Measurements from ENCODE around the gene MAD1L1.
"Not testable (repeated sequence)": the region's sequence is repeated elsewhere in the genome, so short reads cannot be mapped to it uniquely, and the experiment has no call there.

MAD1L1 gene

DNA sequence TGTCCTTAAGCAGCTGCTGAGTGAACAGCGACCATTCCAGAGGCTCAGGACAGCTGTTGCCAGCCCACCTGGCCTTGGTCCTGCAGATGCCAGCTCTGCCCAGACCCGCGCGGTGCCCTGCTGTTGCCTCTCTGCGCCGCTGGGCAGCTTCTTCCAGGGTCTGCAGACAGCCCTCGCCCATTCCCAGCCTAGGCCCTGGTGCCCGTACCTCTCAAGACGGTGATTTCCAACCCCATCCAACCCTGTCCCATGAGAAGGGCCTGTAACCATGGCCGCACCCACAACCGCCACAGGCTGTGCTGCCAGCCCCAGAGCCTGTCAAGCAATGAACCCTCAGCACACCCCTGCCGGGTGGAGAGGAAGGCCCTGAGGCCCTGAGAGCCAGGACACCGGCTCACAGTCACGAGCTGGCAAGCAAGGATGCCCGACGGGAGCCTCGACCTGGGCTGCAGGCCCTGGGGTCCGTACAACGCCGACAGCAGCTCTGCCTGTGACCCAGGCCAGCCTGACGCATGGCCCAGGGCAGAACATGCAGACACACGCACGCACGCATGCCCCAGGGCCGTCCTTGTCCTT, 231.9 kb downstream of the MAD1L1 start:
- DNase-seq (ENCODE audit: low read depth), result no peak

DNA sequence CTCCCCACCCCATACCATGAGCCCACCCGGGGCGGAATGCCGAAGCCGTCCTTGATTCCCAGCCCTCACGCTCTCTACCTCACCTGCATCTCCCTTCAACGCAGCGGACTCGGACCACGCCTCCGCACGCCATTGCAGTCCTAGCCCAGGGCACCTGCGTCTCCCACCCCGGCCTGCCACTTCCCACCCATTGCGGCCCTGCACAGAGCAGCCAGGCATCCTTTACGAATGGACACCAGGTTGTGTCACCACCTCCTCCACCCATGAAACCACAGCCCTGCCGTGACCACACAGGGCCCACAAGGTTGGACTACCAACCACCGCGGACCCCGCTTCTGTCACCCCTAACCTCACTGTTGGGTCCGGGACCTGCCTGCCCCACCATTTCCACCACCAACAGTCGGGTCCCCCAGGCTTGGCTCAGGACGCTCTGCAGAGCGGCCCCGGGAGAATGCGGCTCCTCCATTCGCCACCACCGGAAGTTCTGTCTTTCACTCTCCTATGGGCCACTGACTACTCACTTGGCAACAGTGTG, 232.5 kb downstream of the MAD1L1 start:
- no peak for DNase-seq (ENCODE audit: low read depth)

DNA sequence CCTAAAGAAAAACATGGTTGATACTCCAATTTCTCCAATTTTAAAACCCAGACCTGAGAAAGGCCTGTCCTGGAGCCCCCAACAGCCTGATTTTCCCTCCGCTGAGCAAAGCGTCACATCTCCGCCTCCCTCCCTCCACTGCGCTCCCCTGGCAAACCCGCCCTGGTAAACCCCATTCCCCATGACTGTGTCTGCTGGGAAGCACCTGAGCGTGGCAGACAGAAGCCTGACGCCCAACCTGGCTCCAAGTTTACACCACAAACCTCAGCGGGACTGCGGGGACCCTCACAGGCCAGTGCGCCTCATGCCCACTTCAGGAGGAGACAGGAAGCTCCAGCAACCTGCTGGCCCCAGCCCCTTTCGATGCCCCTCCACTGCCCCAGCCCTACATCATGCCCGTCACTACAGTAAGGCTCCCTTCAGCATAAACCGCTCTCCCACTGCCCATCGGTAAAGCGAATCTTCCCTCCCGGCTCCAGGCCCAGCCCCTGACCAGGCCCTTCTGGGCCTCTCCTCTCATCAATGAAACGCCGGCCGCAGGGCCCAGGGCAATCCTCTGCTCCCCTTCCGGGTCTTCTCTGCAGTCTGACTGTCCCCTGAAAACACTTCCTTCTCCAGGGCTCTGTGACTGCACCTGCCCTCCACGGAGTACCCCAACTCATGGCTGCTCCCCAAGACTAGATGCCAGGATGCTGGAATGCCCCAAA, 233.3 kb downstream of the MAD1L1 start:
- DNase-seq (ENCODE audit: low read depth), result no peak

DNA sequence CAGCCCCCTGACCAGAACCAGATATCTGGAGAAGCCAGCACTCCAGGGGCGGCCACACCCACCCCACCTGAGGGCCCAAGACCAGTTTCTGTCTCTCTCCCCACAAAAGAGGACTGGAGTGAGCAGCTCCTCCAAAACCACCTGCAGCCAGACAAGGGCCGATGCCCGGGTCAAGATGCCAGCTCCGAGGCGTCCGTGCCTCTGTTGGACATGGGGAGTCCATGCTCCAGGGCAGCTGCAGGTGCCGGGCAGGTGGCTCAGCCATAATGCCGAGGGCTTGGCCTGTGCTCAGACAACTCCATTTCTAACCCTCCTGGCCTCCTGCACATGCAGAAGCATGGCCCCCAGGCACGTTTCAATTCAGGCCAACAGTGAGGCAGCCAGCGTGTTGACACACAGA, 234.6 kb downstream of the MAD1L1 start:
- DNase-seq (ENCODE audit: low read depth), result no peak

DNA sequence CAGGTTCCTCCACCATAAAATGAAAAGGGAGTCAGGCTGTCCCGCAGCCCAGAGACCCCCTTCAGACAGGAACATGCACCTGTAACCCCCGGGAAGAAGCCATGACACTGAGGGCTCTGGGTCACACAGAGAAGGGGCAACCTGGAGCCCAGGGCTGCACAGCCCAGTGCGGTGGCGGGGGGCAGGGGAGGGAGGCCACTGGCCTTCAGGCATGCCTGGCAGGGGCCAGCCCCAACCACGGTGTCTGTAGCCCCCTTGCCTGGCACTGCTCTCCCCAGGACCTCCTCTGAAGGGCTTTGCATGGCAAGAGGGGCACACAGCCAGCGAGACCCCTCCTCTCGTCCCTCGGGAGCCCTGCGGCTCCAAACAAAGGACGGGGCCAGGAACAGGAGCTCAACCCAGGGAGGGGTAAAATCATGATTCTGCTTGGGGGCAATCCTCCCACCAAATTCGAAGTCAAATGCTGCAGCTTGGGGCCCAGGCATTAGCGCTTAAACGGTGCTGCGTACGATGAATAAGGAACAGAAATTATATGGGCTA, 235.1 kb downstream of the MAD1L1 start:
- DNase-seq (ENCODE audit: low read depth), result no peak

DNA sequence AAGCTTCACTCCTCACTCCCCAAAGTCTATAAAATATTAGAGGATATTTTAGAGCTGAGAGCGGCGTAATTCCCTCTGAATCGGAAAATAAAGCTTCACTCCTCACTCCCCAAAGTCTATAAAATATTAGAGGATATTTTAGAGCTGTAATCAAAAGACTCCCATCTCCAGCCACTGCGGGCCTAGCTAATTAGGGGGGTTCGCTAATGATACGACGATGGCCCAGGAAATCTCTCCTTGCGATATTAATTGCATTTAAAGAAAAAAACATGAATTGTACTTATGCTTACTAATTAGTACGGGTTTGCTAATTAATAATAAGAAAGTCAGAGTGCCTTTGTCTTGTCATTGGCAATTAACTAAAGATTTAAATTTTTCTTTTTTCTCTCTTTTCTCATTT, 235.9 kb downstream of the MAD1L1 start:
- no peak for DNase-seq (ENCODE audit: low read depth)

DNA sequence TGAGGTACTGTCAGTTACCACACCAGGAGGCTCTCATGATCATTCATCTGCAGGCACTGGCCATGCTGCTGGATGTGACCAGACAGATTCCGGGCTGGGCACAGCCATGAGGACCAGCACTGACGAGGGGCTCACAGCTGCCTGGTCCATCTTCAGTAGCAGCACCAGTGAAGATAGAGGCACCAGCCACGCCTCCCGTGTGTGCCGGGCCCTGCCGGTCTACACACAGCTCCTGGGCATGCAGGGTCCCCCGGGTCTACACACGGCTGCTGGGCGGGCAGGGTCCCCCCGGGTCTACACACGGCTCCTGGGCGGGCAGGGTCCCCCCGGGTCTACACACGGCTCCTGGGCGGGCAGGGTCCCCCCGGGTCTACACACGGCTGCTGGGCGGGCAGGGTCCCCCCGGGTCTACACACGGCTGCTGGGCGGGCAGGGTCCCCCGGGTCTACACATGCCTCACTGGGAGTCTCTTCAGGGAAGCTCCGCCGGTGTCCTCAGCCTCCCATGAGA, 236.8 kb downstream of the MAD1L1 start:
- DNase-seq (ENCODE audit: low read depth), result not testable (repeated sequence)

DNA sequence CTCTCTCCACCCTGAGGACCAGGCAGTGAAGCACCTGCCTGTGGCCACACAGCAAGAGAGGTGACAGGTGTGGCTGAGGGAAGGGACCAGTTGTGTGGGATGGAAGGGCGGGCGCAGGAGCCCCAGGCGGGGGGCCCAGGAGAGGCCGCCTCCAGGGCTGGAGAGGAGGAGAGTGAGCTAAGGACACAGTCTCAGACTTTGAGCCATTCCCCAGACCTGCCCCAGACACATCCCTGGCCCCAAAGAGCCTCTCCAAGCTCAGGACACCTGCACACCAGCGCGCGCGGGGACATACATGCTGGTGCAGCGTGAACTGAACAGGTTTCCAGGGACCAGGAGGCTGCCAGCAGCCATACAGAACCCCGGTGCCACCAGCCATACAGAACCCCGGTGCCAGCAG, 237.3 kb downstream of the MAD1L1 start:
- DNase-seq (ENCODE audit: low read depth), result no peak

DNA sequence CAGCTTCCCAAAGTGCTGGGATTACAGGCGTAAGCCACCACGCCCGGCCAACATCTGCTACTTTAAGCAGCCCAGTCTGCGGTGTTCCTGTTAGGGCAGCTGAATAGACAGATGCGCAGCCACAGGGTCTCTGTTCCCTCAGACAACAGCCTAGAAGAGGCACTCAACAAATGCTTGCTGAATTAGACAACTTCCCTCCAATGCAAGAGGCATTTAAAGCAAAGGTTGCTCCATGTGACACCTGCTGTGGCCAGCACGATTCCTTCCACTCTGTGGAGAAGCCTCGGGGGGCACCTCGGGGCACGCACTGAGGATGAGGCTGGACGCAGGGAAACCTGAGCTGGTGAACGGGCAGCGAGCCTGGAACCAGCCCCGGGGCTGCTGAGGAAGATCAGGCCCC, 237.8 kb downstream of the MAD1L1 start:
- DNase-seq (ENCODE audit: low read depth), result no peak

DNA sequence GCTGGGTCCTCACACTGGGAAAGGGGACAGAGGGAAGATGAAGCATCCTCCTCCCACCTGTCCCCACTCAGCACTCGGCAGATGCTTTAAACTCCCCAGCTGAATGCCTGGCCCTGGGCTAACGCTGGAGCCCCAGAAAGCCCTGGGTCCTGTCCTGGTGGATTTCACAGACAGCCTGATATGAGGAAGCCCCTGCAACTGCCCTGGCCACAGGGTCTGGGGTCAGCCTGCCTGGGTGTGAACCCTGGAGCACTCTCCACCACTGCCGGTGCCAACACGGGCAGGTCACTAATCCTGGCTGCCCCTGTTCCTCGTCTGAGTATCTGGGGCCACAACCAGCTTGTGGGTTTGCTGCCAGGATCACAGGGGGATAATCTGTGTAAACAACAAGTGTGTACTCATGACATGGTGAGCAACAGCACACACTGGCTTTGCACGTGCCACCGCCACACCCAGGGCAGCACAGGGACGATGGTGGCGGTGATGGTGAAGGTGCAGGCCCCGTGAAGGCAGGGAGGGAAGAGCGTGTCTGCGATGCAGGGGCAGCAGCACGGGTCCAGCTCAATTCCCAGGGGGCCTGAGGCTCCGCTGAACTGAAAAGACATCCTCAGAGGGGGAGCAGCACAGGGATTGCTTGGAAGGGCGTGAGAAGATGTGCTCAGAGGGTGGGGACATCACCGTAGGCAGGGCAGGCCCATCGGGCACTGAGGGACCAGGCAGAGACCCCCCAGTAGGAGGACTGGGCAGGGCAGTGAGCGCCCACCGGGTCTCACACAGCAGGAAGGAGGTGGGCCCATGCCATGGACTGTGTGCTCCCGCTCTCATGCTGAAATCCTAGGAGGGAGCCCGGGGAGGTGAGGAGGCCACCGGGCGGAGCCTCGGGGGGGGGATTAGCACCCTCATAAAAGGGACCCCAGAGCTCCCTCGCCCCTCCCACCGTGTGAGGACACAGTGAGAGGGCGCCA, 238.7 kb downstream of the MAD1L1 start:
- DNase-seq (ENCODE audit: low read depth), result no peak

DNA sequence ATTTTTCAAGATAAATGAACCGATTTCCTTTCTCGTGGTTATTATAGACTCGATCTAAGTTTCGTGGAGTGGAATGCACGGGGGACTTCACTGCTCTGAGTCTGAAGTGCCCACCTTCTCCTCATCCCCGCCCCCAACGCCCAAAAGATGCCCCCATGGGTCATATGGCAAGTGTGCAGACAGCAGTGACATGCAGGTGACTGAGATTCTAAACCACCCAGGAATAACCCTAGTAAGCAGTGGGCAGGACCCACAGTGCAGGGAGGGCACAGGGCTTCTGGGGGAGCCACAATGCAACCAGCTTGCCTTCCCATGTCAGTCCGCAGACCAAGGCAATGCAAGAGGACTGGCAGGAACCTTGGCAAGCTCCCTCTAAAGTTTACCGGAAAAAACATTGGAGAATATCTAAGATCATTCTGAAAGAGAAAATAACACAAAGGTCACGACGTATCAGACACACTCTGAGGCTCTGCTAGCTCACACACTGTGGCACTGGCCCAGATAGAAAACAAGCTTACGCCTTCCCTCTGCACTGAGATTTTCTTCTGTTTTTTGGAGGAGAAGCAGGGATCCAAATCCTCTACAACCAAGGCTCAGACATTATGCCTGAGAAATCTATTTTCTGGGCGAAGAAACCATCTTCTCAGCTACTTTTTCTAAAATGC, 239.6 kb downstream of the MAD1L1 start:
- DNase-seq (ENCODE audit: low read depth), result no peak

DNA sequence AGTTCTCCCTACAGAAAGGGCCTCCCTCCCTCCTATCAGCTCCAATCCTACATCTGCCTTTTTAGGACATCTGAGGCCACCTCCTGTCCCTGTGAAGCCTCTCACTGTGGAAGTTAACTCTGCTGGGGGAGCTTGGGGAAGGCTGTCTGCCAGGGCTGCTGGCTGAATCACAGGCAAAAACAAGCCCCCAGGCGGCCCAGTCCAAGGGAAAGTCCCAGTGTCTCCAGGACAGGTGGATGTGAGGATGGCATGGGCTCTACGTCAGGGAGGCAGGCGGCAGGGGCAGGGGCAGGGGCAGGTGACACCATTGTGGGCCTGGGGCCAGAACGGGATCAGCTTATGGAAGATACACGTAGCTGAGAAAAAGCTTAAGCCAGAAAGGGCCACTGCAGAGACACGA, 240.2 kb downstream of the MAD1L1 start:
- no peak for DNase-seq (ENCODE audit: low read depth)

DNA sequence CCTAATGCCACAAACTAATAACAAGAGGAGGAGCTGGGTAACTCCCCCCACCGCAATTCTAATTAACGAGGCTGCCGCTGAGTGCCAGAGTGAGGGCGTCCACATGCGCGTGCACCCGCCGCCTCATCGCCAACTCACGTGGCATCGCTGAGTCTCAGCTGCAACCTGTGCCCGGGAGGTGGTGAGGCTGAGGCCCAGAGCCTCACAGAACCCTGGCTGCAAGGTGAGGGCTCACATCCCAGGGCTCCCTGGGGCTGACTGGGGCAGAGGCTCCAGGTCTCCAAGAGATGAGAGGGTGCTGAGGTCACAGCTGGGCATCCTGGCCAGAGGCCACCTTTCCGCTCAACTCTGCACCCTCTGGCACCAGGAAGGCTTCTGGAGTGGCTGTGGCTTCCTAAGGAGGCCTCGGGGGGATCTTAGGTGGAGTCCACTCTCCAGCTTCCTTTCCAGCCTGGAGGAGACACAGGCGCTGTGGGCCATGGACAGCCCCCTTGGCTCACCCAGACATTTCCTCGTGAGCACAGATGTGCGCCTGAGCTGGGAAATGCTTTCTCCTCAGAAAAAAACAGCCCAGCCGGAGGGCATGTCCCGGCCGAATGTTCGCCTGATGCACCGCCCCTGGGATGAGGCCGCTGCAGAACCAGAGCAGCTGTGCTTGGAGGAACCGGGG, 242.6 kb downstream of the MAD1L1 start:
- DNase-seq (ENCODE audit: low read depth), result no peak

DNA sequence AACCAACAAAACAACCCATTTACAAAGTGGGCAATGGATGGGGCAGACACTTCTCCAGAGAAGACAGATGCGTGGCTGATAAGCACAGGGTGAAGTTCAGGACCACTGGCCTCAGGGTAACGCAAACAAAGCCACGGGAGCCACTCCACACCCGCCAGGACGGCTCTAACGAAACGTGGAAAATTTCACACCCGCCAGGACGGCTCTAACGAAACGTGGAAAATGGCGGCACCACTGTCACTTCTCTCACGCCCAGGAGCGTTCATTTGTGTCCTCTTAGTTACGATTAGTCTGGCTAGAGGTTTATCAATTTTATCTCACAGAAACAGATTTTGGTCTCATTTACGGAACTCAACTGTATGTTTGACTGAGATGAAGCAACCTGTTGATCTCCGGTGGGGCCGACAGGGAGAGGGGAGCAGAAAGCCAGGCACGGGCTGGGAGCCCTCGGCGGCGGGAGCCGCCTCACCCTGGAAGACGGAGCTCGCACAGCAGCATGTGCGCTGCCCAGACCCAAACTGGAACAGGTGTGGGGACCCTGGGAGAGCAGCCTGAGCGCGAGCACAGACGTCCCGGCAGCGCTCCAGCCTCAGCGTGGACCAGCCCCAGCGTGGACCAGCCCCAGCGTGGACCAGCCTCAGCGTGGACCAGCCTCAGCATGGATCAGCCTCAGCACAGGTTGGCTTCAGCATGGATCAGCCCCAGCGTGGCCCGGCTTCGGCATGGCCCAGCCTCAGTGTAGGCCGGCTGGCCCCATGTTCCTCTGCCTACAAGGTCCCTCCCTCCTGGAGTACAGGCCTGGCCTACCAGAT, 243.5 kb downstream of the MAD1L1 start:
- no peak for DNase-seq (ENCODE audit: low read depth)

DNA sequence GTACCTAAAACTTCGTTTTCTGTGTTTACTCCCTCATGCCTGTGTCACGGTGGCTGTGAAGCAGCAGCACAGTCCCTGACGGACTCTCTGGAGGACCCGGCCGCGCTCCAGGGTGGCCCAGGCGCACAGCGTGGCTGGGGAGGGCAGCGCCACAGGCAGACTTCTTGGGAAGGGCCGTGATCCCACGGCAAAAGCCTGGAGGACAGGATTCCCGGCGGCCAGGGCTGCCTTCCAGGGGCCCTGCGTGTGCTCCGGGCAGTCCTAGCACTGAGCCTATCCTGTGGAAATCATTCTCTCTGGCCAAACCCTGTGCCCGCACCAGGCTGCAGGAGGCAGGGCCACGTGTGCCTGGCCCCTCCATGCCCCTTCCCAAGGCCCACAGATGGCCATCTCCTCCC, 244.2 kb downstream of the MAD1L1 start:
- no peak for DNase-seq (ENCODE audit: low read depth)

DNA sequence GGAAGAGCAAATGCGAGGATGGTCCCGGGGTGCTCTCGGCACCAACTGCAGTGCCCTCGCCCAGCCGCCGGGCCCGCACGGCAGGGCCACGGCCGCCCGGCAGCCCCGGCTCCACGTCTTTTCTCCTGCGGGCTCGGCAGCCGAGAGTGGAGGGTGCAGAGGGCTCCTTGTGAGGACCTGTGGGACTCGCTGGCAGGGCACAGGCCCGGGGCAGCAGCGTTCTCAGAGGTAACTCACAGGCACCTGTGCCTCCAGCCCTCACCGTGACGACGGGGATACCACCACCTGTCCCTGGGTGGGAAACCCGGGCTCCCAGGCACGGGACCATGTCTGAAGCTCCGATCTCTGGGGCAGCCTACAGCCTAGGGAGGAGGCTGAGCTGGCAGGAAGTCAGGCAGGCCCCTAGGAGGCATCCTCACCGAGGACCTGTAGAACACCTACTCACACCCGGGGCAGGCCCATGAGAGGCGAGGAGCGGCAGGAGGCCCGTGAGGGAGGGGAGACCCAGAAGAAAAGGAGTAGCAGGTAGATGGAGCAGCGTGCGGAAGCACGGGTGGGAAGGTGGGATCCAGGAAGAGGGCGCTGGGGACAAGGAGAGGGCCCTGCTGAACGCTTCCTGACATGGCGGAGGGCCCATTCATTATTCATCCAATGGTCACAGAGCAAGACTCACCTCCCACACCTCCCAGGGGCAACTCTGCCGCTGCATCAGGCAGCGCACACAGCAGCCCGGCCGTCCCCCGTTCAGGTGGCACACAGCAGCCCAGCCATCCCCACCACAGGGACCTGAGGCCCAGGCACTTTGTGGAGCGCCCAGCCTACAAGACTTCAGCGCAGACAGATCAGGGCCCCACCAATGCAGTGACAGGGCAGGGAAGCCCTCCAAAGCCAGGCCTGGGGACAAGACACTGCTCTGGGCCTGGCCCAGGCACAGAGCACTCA, 244.9 kb downstream of the MAD1L1 start:
- DNase-seq (ENCODE audit: low read depth), result no peak

DNA sequence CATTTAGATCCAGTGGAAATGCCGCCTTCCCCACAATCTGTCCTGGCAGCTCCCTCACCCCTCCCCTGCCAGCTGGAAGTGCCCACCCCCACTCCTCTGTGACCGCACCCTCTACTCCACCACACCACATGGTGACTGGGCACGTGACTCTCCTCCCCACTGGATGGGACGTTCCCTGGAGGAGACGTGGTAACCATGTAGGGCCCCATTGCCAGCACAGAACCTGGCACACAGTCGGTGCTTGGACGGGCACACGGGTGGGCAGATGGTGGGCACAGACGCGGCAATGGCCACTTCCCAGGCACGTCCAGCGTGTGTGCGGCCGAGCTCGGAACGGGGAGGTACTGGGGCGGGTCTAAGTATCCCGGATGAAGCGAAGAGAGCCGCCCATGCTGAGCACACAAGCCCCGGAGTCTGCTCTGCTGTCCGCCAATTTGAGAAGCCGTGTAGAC, 245.6 kb downstream of the MAD1L1 start:
- no peak for DNase-seq (ENCODE audit: low read depth)

DNA sequence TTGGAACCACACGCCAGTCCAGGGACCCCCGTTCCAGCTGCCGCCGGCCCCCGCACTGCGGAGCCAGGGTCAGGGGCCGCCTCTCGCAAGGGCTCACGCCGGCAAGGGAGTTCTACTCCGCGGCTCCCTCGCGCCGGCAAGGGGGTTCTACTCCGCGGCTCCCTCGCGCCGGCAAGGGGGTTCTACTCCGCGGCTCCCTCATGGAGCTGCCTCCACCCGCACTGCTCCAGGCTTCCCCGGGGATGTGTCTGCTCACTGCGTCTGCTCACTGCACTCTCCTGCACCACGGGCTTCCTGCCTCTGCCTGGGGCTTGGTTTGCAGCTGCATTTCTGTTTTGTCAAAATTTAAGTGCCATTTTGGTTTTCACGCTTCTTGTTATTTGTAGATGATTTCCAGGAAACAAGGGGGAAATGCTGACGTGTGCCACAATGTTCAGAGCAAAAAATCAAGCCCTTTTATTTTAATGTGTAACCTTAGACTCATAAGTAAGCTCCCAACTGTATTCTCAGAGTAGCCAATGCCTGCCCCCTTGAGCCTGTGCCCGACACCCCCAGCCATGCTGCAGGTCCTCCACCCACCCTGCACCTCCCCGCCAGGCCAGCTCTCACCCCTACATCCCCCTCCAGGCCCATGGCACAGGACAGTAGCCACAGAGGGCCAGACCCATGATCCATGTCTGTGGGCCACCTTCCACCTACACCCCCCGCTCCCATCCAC, 246.2 kb downstream of the MAD1L1 start:
- DNase-seq (ENCODE audit: low read depth), result no peak
